T-helper 1 cell treated with Interleukin-12 subunit alpha and Interleukin-12 subunit beta and Interleukin-4 antibody, amounts not matched to agents 30 ng/mL and 1 ng/mL, for 36 hours (primary cell): Measurements from ENCODE around the gene R3HDM4. TPM values are rescaled to one million over a fixed set of nuclear protein-coding genes. Genes with fewer than 3 reads are reported as not detected.
"Not testable (repeated sequence)": the region's sequence is repeated elsewhere in the genome, so short reads cannot be mapped to it uniquely, and the experiment has no call there.

Experiments
- intact Hi-C: fragments of 100-400 bp; cut with micrococcal nuclease; formaldehyde crosslinking; loops from one replicate; pipeline ENCODE4 v1.15.1; 2024
- total RNA-seq: library from RNA; stranded (reverse); gene quantifications from 2 replicates; pipeline ENCODE4 v1.2.3, GENCODE V29; 2022

The R3HDM4 gene
- total RNA-seq, 1 donor from 2014 or later: 122 TPM

DNA sequence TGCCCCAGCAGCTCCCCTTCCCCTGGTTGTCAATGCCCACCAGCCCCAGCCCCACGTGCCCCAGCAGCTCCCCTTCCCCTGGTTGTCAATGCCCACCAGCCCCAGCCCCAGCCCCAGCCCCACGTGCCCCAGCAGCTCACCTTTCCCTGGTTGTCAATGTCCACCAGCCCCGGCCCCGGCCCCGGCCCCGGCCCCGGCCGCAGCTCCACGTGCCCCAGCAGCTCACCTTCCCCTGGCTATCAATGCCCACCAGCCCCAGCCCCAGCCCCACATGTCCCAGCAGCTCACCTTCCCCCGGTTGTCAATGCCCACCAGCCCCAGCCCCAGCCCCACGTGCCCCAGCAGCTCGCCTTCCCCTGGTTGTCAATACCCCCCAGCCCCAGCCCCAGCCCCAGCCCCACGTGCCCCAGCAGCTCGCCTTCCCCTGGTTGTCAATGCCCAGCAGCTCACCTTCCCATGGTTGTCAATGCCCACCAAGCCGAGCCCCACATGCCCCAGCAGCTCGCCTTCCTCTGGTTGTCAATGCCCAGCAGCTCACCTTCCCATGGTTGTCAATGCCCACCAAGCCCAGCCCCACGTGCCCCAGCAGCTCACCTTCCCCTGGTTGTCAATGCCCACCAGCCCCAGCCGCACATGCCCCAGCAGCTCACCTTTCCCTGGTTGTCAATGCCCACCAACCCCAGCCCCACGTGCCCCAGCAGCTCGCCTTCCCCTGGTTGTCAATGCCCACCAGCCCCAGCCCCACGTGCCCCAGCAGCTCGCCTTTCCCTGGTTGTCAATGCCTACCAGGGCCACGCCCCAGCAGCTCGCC is 34.1 kb downstream of the R3HDM4 start:
- intact Hi-C loops: not testable (repeated sequence)

DNA sequence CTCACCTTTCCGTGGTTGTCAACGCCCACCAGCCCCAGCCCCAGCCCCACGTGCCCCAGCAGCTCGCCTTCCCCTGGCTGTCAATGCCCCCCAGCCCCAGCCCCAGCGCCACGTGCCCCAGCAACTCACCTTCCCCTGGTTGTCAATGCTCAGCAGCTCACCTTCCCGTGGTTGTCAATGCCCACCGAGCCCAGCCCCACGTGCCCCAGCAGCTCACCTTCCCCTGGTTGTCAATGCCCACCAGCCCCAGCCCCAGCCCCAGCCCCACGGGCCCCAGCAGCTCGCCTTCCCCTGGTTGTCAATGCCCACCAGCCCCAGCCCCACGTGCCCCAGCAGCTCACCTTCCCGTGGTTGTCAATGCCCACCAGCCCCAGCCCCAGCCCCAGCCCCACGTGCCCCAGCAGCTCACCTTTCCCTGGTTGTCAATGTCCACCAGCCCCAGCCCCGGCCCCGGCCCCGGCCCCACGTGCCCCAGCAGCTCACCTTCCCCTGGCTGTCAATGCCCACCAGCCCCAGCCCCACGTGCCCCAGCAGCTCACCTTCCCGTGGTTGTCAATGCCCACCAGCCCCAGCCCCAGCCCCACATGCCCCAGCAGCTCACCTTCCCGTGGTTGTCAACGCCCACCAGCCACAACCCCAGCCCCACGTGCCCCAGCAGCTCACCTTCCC is 34.9 kb downstream of the R3HDM4 start:
- intact Hi-C loops: not testable (repeated sequence)

DNA sequence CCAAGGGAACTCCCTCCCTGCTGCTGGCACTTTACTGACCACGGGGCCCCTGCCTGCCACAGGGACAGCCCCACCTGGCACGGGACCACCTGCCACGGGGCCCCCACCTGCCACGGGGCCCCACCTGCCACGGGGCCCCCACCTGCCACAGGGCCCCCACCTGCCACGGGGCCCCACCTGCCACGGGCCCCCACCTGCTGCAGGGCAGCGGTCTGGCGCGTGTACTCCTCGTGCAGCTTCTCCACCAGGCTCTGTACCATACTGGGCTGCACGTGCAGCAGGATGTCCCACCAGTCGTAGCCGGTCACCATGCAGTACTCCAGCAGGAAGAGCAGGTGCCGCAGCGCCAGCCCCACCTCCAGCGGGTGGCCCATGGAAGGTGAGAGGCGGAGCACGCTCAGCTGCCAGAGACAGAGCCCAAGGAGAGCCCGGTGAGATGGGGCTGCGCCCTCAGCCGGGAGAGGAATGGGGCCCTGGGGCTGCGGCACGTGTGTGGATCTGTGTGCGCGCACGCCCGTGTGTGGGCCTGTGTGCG is 36.2 kb downstream of the R3HDM4 start:
- intact Hi-C loops: no loop called here

DNA sequence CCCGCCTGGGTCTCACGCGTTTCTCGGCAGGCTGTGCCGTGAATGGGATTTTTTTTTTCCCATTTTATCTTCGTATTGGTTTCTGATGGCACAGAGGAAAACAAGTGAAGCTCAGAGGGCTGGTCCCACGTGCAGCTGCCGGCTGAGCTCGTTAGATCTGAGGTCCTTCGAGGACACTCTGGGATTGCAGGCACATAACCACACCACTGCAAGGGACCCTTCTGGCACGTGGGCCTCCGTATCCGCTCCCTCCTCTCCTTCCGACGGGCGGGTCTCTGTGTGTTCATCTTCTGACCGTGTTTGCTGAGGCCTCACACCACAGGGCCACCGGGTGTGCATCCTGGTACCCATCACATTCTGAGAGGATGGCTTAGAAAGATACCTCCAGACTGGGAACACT is 36.9 kb downstream of the R3HDM4 start:
- intact Hi-C loops: no loop called here

DNA sequence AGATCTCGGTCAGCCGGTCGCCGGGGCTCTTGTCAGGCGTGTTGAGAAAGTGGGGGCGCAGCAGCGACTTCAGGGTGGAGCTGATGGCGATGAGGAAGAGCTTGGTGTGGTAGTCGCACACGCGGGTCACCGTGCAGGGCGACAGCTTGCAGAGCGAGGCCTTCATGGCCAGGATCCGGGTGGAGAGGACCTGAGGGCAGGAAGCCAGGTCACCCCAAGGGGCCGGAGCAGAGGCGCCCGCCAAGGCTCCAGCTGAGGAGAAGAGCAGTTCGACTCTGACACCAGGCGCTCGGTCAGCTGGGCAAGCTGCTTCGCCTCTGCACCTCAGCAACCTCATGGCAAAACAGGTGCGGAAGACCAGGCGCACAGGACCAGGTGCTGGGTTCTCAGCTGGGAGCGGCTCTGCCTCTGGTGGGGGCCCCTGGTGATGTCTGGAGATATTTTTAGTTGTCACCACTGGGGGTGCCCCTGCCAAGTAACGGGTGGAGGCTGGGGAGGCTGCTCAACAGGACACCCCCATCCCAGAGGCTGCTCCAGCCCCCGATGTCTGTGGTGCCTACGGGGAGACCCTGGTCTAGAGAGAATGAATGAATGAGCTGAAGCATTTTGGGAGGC is 37.6 kb downstream of the R3HDM4 start:
- intact Hi-C loops: no loop called here

DNA sequence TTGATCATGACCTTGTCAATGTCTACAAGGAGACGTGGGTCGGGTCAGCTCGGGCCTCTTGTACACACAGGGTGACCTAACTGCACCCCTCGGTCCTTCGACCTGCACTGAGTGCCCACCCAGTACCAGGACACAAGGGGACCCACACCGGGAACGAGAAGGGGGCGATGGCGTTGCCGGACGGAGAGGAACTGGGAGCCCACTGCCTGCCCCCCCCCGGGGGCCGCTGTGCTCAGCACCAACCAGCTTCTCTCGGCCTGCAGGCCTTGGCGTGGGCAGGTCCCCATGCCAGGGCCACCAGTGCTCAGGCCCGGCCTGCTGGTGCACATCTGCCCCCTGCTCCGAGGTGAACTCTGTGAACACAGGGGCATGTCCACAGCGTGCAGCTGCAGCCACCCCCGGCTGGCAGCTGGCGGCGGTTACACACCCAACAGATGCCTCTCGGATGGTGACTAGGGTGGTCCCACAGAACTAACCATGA is 39.4 kb downstream of the R3HDM4 start:
- intact Hi-C loops: loop anchor here (1.0 to 2.0 kb wide), 6 partner anchors 11 to 395 kb away; partner anchors contain the start of genes CIRBP, MED16, R3HDM4 and RNU6-9

DNA sequence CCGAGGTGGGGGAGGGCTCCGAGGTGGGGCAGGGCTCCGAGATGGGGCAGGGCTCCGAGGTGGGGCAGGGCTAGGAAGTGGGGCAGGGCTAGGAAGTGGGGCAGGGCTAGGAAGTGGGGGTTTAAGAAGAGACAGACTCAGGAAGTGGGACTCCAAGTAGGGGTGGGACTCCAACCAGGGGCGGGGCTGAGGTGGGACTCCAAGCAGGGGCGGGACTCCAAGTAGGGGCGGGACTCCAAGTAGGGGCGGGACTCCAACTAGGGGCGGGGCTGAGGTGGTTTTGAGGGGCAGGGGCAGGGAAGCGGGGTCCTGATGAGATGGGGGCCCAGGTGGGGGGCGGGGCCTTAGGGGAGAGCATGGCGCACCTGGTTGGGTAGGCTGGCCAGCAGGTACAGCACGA is 39.9 kb downstream of the R3HDM4 start:
- intact Hi-C loops: loop anchor here (1.0 to 2.0 kb wide), 6 partner anchors 11 to 396 kb away; partner anchors contain the start of genes CIRBP, MED16, R3HDM4 and RNU6-9

DNA sequence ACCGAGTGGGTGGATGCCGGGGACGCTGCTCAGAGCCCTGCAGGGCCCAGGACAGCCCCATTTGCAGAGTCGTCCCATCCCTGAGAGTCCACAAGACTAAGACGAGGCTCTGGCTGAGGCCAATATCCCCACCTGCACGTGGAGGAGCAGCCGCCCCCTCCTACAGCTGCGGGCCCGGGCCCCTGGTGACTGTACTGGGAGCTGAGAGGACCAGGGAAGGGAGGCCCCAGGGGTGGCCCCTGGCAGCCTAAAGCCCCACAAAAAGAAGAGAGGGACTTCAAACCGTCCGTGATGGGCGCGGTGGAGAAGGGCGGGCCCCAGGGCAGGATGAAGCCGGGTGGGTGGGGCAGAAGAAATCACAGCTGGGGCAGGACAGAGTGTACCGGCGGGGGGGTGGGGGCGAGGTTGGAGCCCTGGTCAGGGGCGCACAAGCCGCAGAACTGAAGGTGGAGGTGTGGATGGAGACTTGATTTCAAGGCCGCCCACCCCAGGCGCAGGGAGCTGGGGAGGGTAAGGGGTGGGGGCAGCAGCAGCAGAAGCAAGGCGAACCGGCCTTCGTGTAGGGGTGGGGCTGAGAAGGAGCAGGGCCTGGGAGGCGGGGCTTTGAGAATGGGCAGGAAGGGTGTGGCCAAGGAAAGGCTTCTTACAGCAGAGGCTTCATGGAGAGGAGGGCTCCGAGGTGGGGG is 40.6 kb downstream of the R3HDM4 start:
- intact Hi-C loops: loop anchor here (1.0 to 2.0 kb wide), 2 partner anchors 192 to 396 kb away; partner anchors contain the start of gene CIRBP

DNA sequence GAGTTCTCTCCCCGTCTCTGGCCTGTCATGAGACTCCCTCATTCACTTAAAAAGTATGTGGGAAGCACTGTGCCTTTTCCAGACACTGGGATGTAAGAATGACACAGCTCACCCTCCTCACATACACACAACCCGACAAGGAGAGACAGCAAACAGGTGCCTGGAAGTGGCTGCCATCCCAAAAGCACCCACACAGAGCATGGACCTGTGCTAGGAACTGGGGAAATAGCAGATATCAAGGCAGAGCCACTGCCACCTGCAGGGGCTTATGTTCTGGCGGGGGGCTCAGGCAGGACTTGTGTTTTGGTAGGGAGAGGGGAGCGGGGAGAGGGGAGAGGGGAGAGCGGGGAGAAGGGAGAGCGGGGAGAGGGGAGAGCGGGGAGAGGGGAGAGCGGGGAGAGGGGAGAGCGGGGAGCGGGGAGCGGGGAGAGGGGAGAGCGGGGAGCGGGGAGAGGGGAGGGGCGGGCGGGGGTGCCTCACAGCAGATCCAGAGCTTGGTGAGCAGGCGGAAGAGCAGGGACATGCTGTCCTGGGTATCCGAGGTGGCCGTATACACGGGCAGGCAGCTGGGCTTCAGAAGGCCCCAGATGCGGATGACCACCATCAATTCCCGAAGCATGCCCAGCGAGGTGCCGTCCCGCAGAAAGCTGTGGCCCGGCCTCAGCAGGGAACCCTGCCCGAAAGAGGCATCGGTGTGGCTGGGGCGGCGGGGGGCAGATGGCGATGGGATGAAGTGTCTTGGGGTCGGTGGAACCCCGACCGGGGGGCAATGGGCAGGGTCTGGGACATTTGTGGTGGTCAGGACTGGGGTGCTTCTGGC is 41.4 kb downstream of the R3HDM4 start:
- intact Hi-C loops: loop anchor here (1.0 to 2.0 kb wide), 2 partner anchors 191 to 397 kb away; partner anchors contain the start of gene CIRBP

DNA sequence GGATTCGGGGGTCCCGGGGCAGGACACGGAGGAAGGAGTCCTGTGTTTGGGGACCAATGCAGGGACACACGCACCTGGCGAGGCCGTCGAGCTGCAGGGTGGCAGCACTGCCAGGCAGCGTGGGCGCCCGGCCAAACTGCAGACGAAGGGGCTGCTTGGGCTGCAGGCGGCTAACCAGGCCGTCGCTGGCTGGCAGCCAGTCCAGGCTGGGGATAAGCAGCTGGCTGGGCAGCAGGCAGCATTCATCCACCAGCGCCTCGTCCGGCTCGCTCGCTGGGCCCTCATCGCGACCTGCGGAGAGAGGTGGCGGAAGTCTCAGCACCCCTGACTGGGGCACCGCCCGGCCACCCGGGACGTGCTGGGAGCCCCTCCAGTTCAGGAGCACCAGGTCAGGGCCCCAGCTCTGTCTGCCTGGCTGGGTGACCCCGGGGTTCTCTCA is 42.0 kb downstream of the R3HDM4 start:
- intact Hi-C loops: no loop called here

DNA sequence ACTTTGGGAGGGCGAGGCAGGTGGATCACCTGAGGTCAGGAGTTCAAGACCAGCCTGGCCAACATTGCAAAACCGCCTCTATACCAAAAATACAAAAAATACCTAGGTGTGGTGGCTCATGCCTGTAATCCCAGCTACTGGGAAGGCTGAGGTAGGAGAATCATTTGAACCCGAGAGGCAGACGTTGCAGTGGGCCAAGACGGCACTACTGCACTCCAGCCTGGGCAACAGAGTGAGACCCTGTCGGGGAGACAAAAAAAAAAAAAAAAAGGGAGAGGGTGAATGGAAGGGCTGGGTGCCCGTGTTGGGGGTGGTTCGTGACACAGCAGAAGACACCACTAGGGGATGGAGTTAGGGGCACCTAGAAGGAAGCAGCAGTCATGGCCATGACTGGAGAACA is 42.7 kb downstream of the R3HDM4 start:
- intact Hi-C loops: no loop called here

DNA sequence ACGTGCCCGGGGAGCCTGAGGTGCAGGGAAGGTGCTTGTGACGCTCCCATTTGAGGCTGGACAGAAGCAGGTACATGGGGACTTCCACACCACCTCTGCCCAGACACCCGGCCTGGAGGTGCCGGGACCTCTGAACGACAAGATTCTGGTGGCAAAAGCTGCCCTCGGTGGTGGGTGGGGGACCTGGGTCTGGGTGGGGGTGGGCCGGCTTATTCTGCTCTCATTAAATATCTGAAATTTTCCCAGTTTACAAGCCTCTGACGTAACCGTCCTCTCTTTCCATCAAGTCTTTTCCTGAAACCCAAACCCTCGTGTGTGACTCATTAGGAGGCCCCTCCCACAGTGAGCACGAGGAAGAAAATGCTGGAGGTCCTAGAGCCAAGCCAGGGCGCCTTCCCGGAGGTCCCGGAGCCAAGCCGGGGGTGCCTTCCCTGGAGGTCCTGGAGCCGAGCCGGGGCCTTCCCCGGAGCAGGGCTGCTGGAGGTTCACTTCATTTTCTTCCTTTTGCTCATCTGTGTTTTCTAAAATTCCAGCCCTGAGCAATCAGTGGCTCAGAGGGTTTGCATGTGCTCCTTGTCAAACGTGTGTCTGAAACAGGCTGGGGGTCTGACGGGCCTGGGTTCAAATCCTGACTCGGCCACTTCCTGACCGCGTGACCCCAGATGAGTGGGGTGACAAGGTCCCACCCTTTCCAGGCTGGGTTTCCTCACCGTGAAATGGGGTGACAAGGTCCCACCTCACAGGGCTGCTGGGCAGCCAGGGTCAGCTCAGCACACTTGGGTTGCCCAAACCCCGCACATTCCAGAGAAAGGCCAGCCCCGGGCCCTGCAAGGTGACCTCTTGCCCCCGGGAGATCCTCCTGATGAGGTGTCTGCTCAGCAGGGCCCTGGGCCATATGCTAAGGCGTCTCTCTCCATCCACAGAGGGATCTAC is 43.5 kb downstream of the R3HDM4 start:
- intact Hi-C loops: no loop called here

DNA sequence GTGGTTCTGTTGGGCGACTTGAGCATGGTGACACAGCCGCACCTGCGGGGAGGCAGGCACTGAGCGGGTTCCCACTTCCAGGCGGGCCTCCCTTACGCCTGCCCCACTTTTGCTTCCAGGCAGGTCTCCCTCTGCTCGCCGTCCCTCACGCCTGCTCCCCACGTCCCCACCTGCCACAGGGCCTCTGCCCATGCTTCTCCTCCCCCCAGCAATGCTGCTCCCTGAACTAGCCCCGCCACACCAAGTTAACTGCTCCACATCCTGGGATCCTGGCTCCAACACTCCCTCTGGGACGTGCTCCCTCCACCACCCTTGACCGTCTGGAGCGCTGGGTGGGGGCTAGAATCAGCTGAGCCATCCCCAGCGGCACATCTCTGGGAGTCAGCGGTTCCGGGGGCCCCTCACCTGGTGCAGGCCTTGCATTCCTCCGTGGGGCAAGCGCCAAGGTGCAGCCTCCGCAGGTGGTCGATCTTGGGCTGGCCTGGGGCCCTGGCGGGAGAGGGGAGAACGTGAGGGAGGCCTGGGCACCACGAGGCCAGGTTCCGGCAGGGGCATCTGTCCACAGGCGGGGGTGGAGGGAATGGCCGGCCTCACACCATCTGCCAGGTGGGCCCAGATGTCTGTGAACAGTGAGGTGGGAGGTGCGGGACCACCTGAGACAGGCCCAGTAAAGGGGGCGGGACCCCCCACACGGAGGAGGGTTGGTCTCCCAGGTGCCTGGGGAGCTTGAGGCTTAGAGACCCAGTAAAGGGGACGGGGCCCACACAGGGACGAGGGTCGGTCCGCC is 44.4 kb downstream of the R3HDM4 start:
- intact Hi-C loops: no loop called here

DNA sequence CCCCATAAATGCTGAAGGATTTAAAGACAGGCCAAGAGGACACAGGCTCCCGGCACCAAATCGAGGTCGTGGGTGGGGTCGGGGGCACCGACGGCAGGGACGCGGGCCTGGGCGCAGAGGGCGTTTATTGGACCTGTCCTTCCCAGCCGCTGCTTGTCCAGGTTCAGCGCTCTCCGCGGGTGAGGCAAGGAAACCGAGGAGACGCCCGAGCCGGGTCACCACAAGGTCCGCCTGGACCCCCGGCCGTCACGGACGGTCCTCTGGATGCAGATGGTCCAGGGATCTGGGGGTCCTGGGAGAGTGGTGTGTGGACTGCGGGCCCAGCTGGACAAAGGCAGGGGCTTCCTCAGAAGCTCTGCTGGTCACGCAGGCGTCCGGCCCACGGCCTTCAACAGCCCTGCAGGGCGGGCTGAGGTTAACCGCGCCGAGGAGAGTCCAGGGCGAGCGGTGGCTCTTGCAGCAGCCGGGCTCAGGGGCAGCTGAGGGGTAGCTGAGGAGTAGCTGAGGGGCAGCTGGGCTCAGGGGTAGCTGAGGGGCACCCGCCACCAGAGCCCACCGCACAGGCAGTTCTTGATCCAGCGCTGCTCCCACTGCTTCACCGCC is 45.1 kb downstream of the R3HDM4 start:
- intact Hi-C loops: no loop called here

DNA sequence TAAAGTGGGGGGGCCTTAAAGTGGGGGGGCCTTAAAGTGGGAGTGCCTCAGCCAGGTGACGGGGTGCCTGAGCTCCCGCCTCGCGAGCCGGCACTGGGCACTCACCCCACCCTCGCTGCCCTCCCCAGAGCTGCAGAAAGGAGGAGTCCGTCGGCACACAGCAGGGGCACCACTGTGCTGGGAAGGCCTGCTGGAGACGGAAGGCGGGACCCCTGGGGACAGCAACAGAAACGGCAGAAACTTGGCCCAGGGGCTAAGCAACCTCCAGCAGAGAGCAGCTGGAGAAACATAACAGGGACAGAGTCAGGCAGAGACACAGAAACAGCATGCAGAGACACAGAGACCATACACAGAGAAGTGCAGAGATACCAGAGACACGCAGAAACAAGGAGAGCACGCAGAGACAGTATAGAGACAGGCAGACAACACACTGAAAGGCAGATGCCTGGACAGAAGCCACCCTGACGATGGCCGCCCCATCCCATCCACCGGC is 45.7 kb downstream of the R3HDM4 start:
- intact Hi-C loops: no loop called here

DNA sequence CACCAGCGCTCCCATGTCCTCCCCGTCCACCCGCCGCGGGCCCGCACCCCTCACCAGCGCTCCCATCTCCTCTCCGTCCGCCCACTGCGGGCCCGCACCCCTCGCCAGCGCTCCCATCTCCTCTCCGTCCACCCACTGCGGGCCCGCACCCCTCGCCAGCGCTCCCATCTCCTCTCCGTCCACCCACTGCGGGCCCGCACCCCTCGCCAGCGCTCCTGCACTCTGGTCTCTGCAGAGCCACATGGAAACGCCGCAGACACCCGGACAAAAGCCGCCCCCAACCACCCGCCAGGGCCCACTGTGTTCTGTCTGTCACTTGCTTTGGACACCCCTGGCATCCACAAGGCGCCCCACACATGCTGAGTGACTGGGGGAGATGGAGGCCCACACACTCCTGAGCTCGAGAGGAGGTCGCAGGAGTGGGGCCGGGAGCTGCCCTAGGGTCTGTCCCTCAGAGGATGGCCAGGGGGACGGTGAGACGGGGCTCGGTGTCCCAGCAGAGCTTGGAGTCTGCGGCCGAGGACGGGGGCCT is 46.2 kb downstream of the R3HDM4 start:
- intact Hi-C loops: no loop called here

DNA sequence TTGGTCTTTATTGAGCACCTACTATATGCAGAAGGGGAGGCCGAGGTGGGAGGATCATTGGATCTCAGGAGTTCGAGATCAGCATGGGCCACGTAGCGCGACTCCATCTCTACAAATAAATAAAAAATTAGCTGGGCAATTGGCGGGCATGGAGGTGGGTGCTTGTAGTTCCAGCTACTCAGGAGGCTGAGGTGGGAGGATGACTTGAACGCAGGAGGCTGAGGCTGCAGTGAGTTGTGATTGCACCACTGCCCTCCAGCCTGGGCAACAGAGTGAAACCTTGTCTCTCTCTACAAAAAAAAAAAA is 49.8 kb downstream of the R3HDM4 start:
- intact Hi-C loops: loop anchor here (2.0 kb wide), 6 partner anchors 46 to 386 kb away; partner anchors contain the start of genes ARHGAP45, MIDN and PTBP1
